Endodermal cell (in vitro differentiated cells): ENCODE data around the gene PDLIM3. TPM values are rescaled to one million over a fixed set of nuclear protein-coding genes. Genes with fewer than 3 reads are reported as not detected.
A peak's percentile ranks its signal among the peaks of the same experiment; 100 is the strongest.

Source experiments
- DNase-seq: peaks from one replicate; pipeline ENCODE4 v3.0.0-alpha.2; 2017
- H3K27ac ChIP-seq: 2 replicates; pipeline ENCODE4 v1.5.1; 2013; ENCODE audit warnings: mild to moderate bottlenecking, low read depth, low read length, moderate library complexity
- H3K27me3 ChIP-seq: 2 replicates; pipeline ENCODE4 v1.6.1; 2013; ENCODE audit warnings: mild to moderate bottlenecking, low read length, moderate library complexity; ENCODE audit not compliant: insufficient read depth, control insufficient read depth, poor library complexity, severe bottlenecking
- H3K36me3 ChIP-seq: 2 replicates; pipeline ENCODE4 v1.7.0; 2013; ENCODE audit warnings: mild to moderate bottlenecking, low read length, moderate library complexity; ENCODE audit not compliant: control insufficient read depth, insufficient read depth
- H3K4me1 ChIP-seq: one replicate; pipeline ENCODE4 v1.7.0; 2013; ENCODE audit warnings: low read length; ENCODE audit not compliant: control insufficient read depth, insufficient read depth
- H3K4me3 ChIP-seq: 2 replicates; pipeline ENCODE4 v1.5.1; 2013; ENCODE audit warnings: mild to moderate bottlenecking, low read length, moderate library complexity
- H3K9ac ChIP-seq: 2 replicates; pipeline ENCODE4 v1.6.1; 2013; ENCODE audit warnings: mild to moderate bottlenecking, low read length, moderate library complexity; ENCODE audit not compliant: poor library complexity, severe bottlenecking; ENCODE audit errors: extremely low read depth
- H3K9me3 ChIP-seq: 2 replicates; pipeline ENCODE4 v1.6.1; 2013; ENCODE audit warnings: mild to moderate bottlenecking, low read length, moderate library complexity; ENCODE audit not compliant: control insufficient read depth
- H3K27ac Mint-ChIP-seq: 2 replicates; pipeline ENCODE4 v1.8.0; 2020; ENCODE audit warnings: mixed read lengths
- H3K27me3 Mint-ChIP-seq: 2 replicates; pipeline ENCODE4 v1.8.0; 2021; ENCODE audit warnings: mild to moderate bottlenecking, mixed read lengths; ENCODE audit not compliant: insufficient read depth
- H3K36me3 Mint-ChIP-seq: 2 replicates; pipeline ENCODE4 v1.8.0; 2020; ENCODE audit warnings: low read depth, mixed read lengths
- H3K4me1 Mint-ChIP-seq: 2 replicates; pipeline ENCODE4 v1.8.0; 2020; ENCODE audit warnings: mixed read lengths
- H3K4me3 Mint-ChIP-seq: 2 replicates; pipeline ENCODE4 v1.8.0; 2020; ENCODE audit warnings: mild to moderate bottlenecking, moderate library complexity, mixed read lengths
- H3K9me3 Mint-ChIP-seq: 2 replicates; pipeline ENCODE4 v1.8.0; 2020; ENCODE audit warnings: mild to moderate bottlenecking, mixed read lengths
- WGBS, 2 experiments: methylation state at CpG; one replicate each; pipeline versions ENCODE4 v1.1.5 to v1.1.7; 2013; ENCODE audit warnings: missing lambda C conversion rate in 2 of 2, mixed read lengths in 1 of 2; ENCODE audit not compliant: insufficient coverage in 1 of 2, insufficient read length in 1 of 2; 5-methylcytosine and 5-hydroxymethylcytosine counted together
- total RNA-seq, 2 donors: library from RNA; stranded (reverse); fragmentation: NEBNext Ultra II Directional in 1 of 2; extraction: Animal tissue kit (Norgen Biotek cat#: 25700) in 1 of 2; gene quantifications; 2 replicates in 1 of 2; 3 replicates in 1 of 2; pipeline ENCODE4 v1.2.1, GENCODE V29; 2021
- TF ChIP-seq, protein P1 (sequence below): fragments of 200-600 bp; sonication (generic); conservative IDR thresholded peaks from 2 replicates; pipeline ENCODE4 v1.5.0; 2021; ENCODE audit warnings: antibody characterized with exemption, mild to moderate bottlenecking

The PDLIM3 gene
- total RNA-seq, 2 donors from 2014 or later: 4.3 to 11.0 TPM

DNA sequence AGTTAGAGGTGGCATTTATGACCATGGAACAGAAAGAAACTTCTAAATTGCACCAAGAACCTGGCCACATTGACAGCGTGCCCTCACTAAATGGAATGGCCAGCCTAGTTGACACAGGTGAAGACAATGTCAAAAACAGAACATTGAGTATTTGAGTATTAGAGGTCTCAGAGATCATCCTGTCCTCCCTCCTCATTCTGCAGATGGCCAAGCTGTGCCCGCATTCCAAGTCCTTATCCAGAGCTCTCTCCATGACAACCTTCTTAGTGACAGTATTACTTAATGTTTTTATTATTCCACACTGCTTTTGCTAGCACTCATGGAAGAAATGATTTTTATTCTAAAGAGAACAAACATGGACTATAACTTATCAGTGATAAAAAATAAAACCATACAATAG lies 53.9 kb downstream of the PDLIM3 start:
- H3K27me3 Mint-ChIP-seq: peaks cover 99% of the 10 kb centered on the region
- H3K9ac ChIP-seq: no peak overlapping the region
- no peaks in the 10 kb centered on the region for H3K9me3 Mint-ChIP-seq
- peaks cover 96% of the 10 kb centered on the region for H3K27me3 ChIP-seq
- TF ChIP-seq, protein P1, sequence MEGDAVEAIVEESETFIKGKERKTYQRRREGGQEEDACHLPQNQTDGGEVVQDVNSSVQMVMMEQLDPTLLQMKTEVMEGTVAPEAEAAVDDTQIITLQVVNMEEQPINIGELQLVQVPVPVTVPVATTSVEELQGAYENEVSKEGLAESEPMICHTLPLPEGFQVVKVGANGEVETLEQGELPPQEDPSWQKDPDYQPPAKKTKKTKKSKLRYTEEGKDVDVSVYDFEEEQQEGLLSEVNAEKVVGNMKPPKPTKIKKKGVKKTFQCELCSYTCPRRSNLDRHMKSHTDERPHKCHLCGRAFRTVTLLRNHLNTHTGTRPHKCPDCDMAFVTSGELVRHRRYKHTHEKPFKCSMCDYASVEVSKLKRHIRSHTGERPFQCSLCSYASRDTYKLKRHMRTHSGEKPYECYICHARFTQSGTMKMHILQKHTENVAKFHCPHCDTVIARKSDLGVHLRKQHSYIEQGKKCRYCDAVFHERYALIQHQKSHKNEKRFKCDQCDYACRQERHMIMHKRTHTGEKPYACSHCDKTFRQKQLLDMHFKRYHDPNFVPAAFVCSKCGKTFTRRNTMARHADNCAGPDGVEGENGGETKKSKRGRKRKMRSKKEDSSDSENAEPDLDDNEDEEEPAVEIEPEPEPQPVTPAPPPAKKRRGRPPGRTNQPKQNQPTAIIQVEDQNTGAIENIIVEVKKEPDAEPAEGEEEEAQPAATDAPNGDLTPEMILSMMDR: no peak
- no peak overlapping the region for H3K4me3 Mint-ChIP-seq
- no peak for DNase-seq
- H3K36me3 Mint-ChIP-seq: no peaks in the 10 kb centered on the region
- no peak overlapping the region for H3K27ac Mint-ChIP-seq
- no peaks in the 10 kb centered on the region for H3K9me3 ChIP-seq
- H3K4me3 ChIP-seq: no peak overlapping the region
- no peak overlapping the region for H3K27ac ChIP-seq
- 95 to 100% methylated on average over 1 to 2 of the region's 2 CpGs for WGBS, 2 experiments
- no peaks in the 10 kb centered on the region for H3K36me3 ChIP-seq
- peaks cover 26% of the 10 kb centered on the region for H3K4me1 Mint-ChIP-seq
- peaks cover 4% of the 10 kb centered on the region for H3K4me1 ChIP-seq

DNA sequence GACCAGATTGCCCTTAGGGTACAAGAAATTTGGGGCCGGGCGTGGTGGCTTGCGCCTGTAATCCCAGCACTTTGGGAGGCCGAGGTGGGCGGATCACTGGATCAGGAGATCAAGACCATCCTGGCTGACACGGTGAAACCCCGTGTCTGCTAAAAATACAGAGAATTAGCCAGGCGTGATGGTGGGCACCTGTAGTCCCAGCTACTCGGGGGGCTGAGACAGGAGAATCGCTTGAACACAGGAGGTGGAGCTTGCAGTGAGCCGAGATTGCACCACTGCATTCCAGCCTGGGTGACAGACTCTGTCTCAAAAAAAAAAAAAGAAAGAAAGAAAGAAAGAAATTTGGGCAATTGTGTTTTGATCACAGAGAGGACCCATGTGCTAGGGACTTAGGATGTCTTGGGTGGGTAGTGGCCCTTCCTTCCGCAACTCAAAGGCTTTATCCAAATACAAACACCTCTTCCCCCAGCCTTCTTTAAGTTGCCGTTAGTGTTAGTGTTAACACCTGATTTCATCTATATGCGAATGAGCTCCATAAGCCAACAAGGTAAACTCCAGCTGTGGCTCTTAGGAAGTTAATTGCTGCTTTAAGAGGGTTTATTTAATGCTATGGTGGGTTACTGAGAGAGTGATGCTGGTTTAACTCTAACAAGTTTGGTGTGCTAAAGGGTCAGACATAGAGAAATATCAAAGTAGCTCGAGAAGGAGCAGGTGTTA lies 55.1 kb downstream of the PDLIM3 start:
- Histone ChIP-seq H3K27ac (no peak overlapping the region), H3K4me3 (no peak overlapping the region), H3K9me3 (no peaks in the 10 kb centered on the region), H3K36me3 (no peaks in the 10 kb centered on the region), H3K4me1 (peaks cover 4% of the 10 kb centered on the region), H3K27me3 (peaks cover 85% of the 10 kb centered on the region), H3K9ac (no peak overlapping the region)
- 57 to 74% methylated on average over 10 to 14 of the region's 15 CpGs for WGBS, 2 experiments
- Mint-ChIP-seq H3K27ac (no peak overlapping the region), H3K9me3 (no peaks in the 10 kb centered on the region), H3K4me3 (no peak overlapping the region), H3K27me3 (peaks cover 94% of the 10 kb centered on the region), H3K36me3 (no peaks in the 10 kb centered on the region), H3K4me1 (peaks cover 26% of the 10 kb centered on the region)
- TF ChIP-seq, protein P1: no peak
- DNase-seq: peak; percentile 47

DNA sequence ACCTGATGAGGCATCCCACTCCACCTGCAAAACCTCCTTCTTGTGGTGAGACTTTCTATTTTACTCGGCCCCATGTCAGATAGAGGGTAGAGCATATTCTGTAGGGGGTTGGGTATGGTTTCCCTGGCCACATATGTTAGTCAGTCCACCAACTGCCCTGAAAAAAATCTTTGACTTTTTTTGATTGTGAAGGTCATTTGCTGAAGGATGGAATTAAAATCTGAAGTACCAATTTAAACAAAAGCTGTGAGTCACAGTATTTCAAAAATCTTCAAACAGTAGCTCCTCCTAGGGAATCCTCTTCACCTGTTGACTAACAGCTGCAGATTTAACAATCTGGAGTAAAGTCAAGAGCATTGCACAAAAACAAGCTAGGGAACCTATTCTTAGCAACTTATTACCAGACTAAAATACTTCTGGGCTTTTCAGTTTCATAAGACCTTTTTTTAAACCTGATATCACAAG lies 55.8 kb downstream of the PDLIM3 start:
- Histone ChIP-seq H3K4me3 (no peak overlapping the region), H3K4me1 (peaks cover 4% of the 10 kb centered on the region), H3K9ac (no peak overlapping the region), H3K27ac (no peak overlapping the region), H3K9me3 (no peaks in the 10 kb centered on the region), H3K27me3 (peaks cover 78% of the 10 kb centered on the region), H3K36me3 (no peaks in the 10 kb centered on the region)
- Mint-ChIP-seq H3K36me3 (no peaks in the 10 kb centered on the region), H3K9me3 (no peaks in the 10 kb centered on the region), H3K4me3 (no peak overlapping the region), H3K4me1 (peaks cover 26% of the 10 kb centered on the region), H3K27ac (no peak overlapping the region), H3K27me3 (peaks cover 94% of the 10 kb centered on the region)
- no peak for DNase-seq
- TF ChIP-seq, protein P1: no peak
- WGBS, 2 experiments: 81 to 83% methylated on average over 1 of the region's 1 CpG
